DND-41 (cell line): ENCODE data around the gene GFY.

Experiments used
- ATAC-seq: fragments of 200-7000 bp; cut with Tn5 transposase; 3 replicates; pipeline ENCODE4 v1.9.1; 2021; ENCODE audit warnings: low read depth; ENCODE audit not compliant: insufficient read depth
- DNase-seq: peaks from one replicate; pipeline ENCODE4 v3.0.0-alpha.2; 2020
- H2AFZ ChIP-seq: 2 replicates; pipeline ENCODE4 v1.6.0; 2012; ENCODE audit warnings: low read depth, low read length
- H3K27ac ChIP-seq: 2 replicates; pipeline ENCODE4 v1.5.1; 2012; ENCODE audit warnings: low read length, inconsistent platforms
- H3K27me3 ChIP-seq: fragments of 200-600 bp; sonication (generic); 2 replicates; pipeline ENCODE4 v1.6.0; 2012; ENCODE audit warnings: low read length, mild to moderate bottlenecking, inconsistent platforms; ENCODE audit not compliant: insufficient read depth, poor library complexity
- H3K36me3 ChIP-seq: 2 replicates; pipeline ENCODE4 v1.5.1; 2012; ENCODE audit warnings: low read length, inconsistent platforms; ENCODE audit not compliant: insufficient read depth
- H3K4me1 ChIP-seq: 2 replicates; pipeline ENCODE4 v1.5.1; 2012; ENCODE audit warnings: mild to moderate bottlenecking, low read length; ENCODE audit not compliant: insufficient read depth
- H3K4me2 ChIP-seq: 2 replicates; pipeline ENCODE4 v1.6.0; 2012; ENCODE audit warnings: mild to moderate bottlenecking, moderate library complexity, low read length, inconsistent platforms; ENCODE audit not compliant: insufficient read depth
- H3K4me3 ChIP-seq, 2 experiments: fragments of 200-600 bp in 1 of 2; shearing (Covaris generic) in 1 of 2; 2 replicates each; pipeline ENCODE4 v1.5.1; 2012 to 2016; ENCODE audit warnings: inconsistent platforms in 2 of 2, low read length in 2 of 2, mild to moderate bottlenecking in 2 of 2, low read depth in 1 of 2, moderate library complexity in 1 of 2
- H3K79me2 ChIP-seq: 2 replicates; pipeline ENCODE4 v1.6.0; 2012; ENCODE audit warnings: low read length, inconsistent platforms; ENCODE audit not compliant: insufficient read depth
- H3K9ac ChIP-seq: 2 replicates; pipeline ENCODE4 v1.6.0; 2012; ENCODE audit warnings: low read depth, mild to moderate bottlenecking, inconsistent platforms, low read length, moderate library complexity
- H3K9me3 ChIP-seq: 2 replicates; pipeline ENCODE4 v1.5.1; 2012; ENCODE audit warnings: low read length, moderate library complexity, mild to moderate bottlenecking, inconsistent platforms; ENCODE audit not compliant: insufficient read depth, severe bottlenecking
- H4K20me1 ChIP-seq: 2 replicates; pipeline ENCODE4 v1.6.0; 2012; ENCODE audit warnings: low read length; ENCODE audit not compliant: insufficient read depth
- CTCF ChIP-seq: IDR thresholded peaks from 2 replicates; pipeline ENCODE4 v1.5.1; 2012; ENCODE audit warnings: borderline replicate concordance, low read length, moderate library complexity, mild to moderate bottlenecking; ENCODE audit not compliant: poor library complexity, severe bottlenecking; ENCODE audit errors: extremely low read depth
- EZH2 ChIP-seq: IDR thresholded peaks from 3 replicates; pipeline ENCODE4 v1.6.1; 2012; ENCODE audit warnings: borderline replicate concordance, low read depth, mild to moderate bottlenecking, moderate library complexity, low read length, inconsistent platforms; ENCODE audit not compliant: severe bottlenecking

The GFY gene

GRCh38 chr19:49427339-49427738, 2.2 kb downstream of the GFY start:
- TF ChIP-seq CTCF (no peak), EZH2 (no peak)
- no peaks in the 10 kb centered on the region for H3K27me3 ChIP-seq

GRCh38 chr19:49427855-49428546, 2.8 kb downstream of the GFY start:
- no peak overlapping the region for H3K4me3 ChIP-seq
- ATAC-seq (no peak), DNase-seq (no peak)
- H2AFZ ChIP-seq = no peak overlapping the region
- TF ChIP-seq EZH2 = no peak
- no peak for TF ChIP-seq CTCF
- H3K9ac ChIP-seq = no peak overlapping the region
- no peaks in the 10 kb centered on the region for H3K79me2 ChIP-seq
- no peak overlapping the region for H3K27ac ChIP-seq
- H3K4me1 ChIP-seq = peaks cover 7% of the 10 kb centered on the region; the same call in 1 of the 2 replicates
- no peaks in the 10 kb centered on the region for H3K36me3 ChIP-seq
- H4K20me1 ChIP-seq = no peaks in the 10 kb centered on the region
- no peaks in the 10 kb centered on the region for H3K9me3 ChIP-seq
- no peaks in the 10 kb centered on the region for H3K27me3 ChIP-seq
- no peak overlapping the region for H3K4me2 ChIP-seq

More at GRCh38 chr19:49427339-49427738, 2.2 kb downstream of the GFY start:
- Histone ChIP-seq H3K4me1 (peaks cover 7% of the 10 kb centered on the region; the same call in 1 of the 2 replicates), H3K4me2 (no peak overlapping the region), H3K9ac (no peak overlapping the region), H3K27ac (no peak overlapping the region), H3K79me2 (no peaks in the 10 kb centered on the region), H3K4me3 (no peak overlapping the region), H2AFZ (no peak overlapping the region), H4K20me1 (no peaks in the 10 kb centered on the region), H3K9me3 (no peaks in the 10 kb centered on the region), H3K36me3 (no peaks in the 10 kb centered on the region)
- ATAC-seq (no peak), DNase-seq (no peak)

GRCh38 chr19:49428547-49429451, 3.6 kb downstream of the GFY start:
- H3K27ac ChIP-seq = no peak overlapping the region
- no peak for TF ChIP-seq EZH2
- no peak for TF ChIP-seq CTCF
- H3K4me3 ChIP-seq = no peak overlapping the region
- no peak overlapping the region for H2AFZ ChIP-seq
- peaks cover 4% of the 10 kb centered on the region; the same call in 1 of the 2 replicates for H3K4me1 ChIP-seq
- DNase-seq (no peak), ATAC-seq (no peak)
- H3K4me2 ChIP-seq = no peak overlapping the region
- no peaks in the 10 kb centered on the region for H3K27me3 ChIP-seq
- no peaks in the 10 kb centered on the region for H3K79me2 ChIP-seq
- no peak overlapping the region for H3K9ac ChIP-seq
- no peaks in the 10 kb centered on the region for H3K9me3 ChIP-seq
- no peaks in the 10 kb centered on the region for H4K20me1 ChIP-seq
- H3K36me3 ChIP-seq = no peaks in the 10 kb centered on the region
